GM10266 (cell line): Measurements from ENCODE around the gene S100A13.

Source experiments
- DNase-seq: peaks from one replicate; pipeline ENCODE4 v3.0.0; 2012; ENCODE audit errors: extremely low spot score
- TF ChIP-seq, protein P1 (sequence below): IDR thresholded peaks from 2 replicates; pipeline ENCODE4 v1.5.1; 2012; ENCODE audit warnings: mild to moderate bottlenecking, low read depth; ENCODE audit not compliant: control insufficient read depth, insufficient read depth; ENCODE audit errors: missing control alignments

Gene S100A13

GRCh38 chr1:153610811-153611301 is 16.4 kb downstream of the S100A13 start:
- TF ChIP-seq, protein P1, sequence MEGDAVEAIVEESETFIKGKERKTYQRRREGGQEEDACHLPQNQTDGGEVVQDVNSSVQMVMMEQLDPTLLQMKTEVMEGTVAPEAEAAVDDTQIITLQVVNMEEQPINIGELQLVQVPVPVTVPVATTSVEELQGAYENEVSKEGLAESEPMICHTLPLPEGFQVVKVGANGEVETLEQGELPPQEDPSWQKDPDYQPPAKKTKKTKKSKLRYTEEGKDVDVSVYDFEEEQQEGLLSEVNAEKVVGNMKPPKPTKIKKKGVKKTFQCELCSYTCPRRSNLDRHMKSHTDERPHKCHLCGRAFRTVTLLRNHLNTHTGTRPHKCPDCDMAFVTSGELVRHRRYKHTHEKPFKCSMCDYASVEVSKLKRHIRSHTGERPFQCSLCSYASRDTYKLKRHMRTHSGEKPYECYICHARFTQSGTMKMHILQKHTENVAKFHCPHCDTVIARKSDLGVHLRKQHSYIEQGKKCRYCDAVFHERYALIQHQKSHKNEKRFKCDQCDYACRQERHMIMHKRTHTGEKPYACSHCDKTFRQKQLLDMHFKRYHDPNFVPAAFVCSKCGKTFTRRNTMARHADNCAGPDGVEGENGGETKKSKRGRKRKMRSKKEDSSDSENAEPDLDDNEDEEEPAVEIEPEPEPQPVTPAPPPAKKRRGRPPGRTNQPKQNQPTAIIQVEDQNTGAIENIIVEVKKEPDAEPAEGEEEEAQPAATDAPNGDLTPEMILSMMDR = no peak
- no peak for DNase-seq

DNA sequence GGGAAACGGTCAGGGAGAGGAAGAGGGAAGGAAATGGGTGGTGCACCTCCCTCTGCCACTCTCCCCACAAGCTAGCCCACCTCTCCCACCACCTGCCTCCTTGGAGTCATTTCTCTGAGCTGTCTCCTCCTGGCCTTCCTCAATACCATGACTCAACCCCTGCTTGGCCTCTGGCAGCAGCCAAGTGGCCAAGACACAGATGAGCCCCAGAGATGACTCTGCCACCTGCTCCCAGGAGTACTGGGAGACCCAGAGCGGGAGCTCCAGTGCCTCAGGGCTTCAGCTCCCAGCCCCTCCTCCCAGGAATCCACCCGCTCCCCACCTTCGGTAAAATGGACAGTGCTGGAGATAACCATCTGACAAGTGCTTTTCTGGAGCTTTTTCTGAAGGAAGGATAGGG is 17.0 kb downstream of the S100A13 start:
- DNase-seq = no peak
- TF ChIP-seq, protein P1 = no peak

DNA sequence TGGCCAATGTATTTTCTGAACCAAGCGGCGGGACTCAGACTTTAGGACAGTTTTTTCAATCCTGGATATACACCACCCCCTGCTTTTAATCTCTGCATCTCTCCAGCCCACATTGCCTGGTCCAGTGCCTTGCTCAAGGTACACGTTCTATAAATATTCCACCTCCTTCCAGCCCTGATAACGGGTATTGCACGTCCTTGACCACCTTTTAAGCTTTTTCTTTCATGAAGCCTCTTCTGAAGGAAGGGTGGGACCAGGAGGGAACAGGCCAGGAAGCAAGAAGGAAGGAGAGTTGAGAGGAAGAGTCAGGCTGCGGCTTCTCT is 17.8 kb downstream of the S100A13 start:
- TF ChIP-seq, protein P1 = no peak
- no peak for DNase-seq

- no peak for DNase-seq
- TF ChIP-seq, protein P1 = no peak
Measured at GRCh38 chr1:153608742-153609584, 18.3 kb downstream of the S100A13 start.

DNA sequence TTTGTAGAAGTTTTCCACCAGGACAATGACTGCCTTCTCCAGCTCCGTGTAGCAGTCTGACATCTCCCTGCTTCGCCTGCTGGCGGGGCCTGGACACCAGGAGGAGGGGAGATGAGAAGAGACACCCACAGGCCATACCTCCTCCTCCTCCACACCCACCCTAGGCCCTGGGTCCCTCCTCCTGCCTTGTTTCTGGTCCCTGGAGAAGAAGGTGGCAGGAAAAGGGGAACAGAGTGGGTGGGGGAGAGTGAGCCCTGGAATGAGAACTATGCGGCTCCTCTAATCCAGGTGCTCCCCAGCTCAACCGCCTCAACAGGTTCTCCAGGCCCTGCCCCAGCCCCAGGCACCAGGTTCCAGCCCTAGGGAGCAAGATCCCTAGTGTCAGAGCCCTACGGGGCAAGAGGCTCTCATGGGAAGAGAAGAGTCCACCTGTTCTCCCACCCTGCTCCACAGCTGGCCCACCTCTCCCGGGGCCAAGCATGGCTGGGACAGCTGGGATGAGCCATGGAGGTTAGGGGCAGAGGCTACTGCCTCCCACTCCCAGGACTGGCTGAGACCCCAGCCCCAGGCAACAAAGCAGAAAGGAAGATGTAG is 19.1 kb downstream of the S100A13 start:
- no peak for DNase-seq
- TF ChIP-seq, protein P1 = no peak

- TF ChIP-seq, protein P1 = no peak
- no peak for DNase-seq
Measured at GRCh38 chr1:153607381-153607780, 19.9 kb downstream of the S100A13 start.

DNA sequence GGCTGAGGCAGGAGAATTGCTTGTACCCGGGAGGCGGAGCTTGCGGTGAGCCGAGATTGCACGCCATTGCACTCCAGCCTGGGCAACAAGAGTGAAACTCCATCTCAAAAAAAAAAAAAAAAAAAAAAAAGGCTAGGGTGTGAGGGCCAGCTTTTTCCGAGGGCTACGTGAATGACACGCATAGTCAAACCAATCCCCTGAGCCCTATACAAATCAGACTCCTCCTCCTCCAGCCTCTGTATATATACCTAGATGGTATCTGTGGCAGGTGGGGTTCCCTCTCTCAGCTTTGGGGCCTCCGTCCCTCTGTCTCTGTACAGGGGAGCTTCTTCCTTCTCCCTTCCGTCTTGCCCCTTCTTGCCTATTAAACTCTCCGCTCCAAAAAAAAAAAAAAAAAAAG is 21.1 kb downstream of the S100A13 start:
- DNase-seq = no peak
- TF ChIP-seq, protein P1 = no peak
